Epithelial cell of esophagus (primary cell): ENCODE results near the gene CCHCR1.

Source experiments
- DNase-seq: peaks from one replicate; pipeline ENCODE4 v3.0.0; 2010; ENCODE audit warnings: low read depth
- H3K4me3 ChIP-seq: 2 replicates; pipeline ENCODE4 v1.5.1; 2011; ENCODE audit warnings: mild to moderate bottlenecking, low read length, control low read depth
- CTCF ChIP-seq: IDR thresholded peaks from 2 replicates; pipeline ENCODE4 v1.5.1; 2011; ENCODE audit warnings: low read depth, mild to moderate bottlenecking, low read length, control low read depth, inconsistent platforms; ENCODE audit not compliant: insufficient read depth; ENCODE audit errors: missing control alignments

CCHCR1 gene

GRCh38 chr6:31121131-31121790 lies 36.3 kb downstream of the CCHCR1 start:
- TF ChIP-seq CTCF = no peak
- H3K4me3 ChIP-seq = no peak overlapping the region
- DNase-seq = no peak

GRCh38 chr6:31120151-31120915 lies 37.3 kb downstream of the CCHCR1 start, which contains the start of gene CDSN:
TSS of gene CDSN (minus strand) at chr6:31120446. CDS start at chr6:31120419, 27 bp downstream.
- no peak for DNase-seq
- H3K4me3 ChIP-seq = no peak within 1 kb of the TSS
- TF ChIP-seq CTCF = no peak

GRCh38 chr6:31118178-31118577 lies 39.4 kb downstream of the CCHCR1 start:
- H3K4me3 ChIP-seq = no peak overlapping the region
- TF ChIP-seq CTCF = no peak

GRCh38 chr6:31116661-31117385 lies 40.8 kb downstream of the CCHCR1 start:
- no peak for DNase-seq
- no peak for TF ChIP-seq CTCF
- H3K4me3 ChIP-seq = no peak overlapping the region

More at GRCh38 chr6:31118178-31118577, 39.4 kb downstream of the CCHCR1 start:
- no peak for DNase-seq

- no peak for TF ChIP-seq CTCF
- H3K4me3 ChIP-seq = peak overlapping the region; percentile 55
- DNase-seq = no peak
These were observed 41.6 kb downstream of the CCHCR1 start for GRCh38 chr6:31115941-31116560.

GRCh38 chr6:31114970-31115849 lies 42.4 kb downstream of the CCHCR1 start:
- H3K4me3 ChIP-seq = peak overlapping the region; percentile 55
- peak; percentile 71 for DNase-seq
- peak; percentile 52 for TF ChIP-seq CTCF
